SK-N-SH (cell line): ENCODE data around the gene IKZF1. TPM values are rescaled to one million over a fixed set of nuclear protein-coding genes. Genes with fewer than 3 reads are reported as not detected.

Experiments used
- CTCF ChIA-PET: fragments of 300-600, 350-600 bp; formaldehyde crosslinking; extraction: SDS; loops from one replicate; lab custom pipeline; 2021; lab: Yijun Ruan, JAX
- POLR2A ChIA-PET: fragments of 350-600 bp; sonication (Branson Sonifier 250); formaldehyde crosslinking; extraction: SDS; loops from one replicate; lab custom pipeline; 2020; ENCODE audit warnings: antibody characterized with exemption, inconsistent platforms; lab: Yijun Ruan, JAX
- DNase-seq: peaks from one replicate; pipeline ENCODE4 v3.0.0; 2012
- H2AFZ ChIP-seq: fragments of 200-600 bp; sonication (generic); 2 replicates; pipeline ENCODE4 v1.8.1; 2016; ENCODE audit warnings: antibody characterized with exemption, mild to moderate bottlenecking, low read depth
- H3F3A ChIP-seq: fragments of 200-600 bp; sonication (generic); replicated peaks from 2 replicates; pipeline ENCODE3; 2016; ENCODE audit warnings: antibody characterized with exemption, mild to moderate bottlenecking; ENCODE audit not compliant: insufficient read depth
- H3K27ac ChIP-seq, 2 experiments: fragments of 200-500 bp in 1 of 2; fragments of 200-600 bp in 1 of 2; sonication (Bioruptor generic) in 1 of 2; sonication (generic), shearing (Covaris generic) in 1 of 2; 2 replicates each; pipeline versions ENCODE4 v1.5.1 to v1.6.1; 2014 to 2016; ENCODE audit warnings: low read depth in 2 of 2, inconsistent platforms in 1 of 2, low read length in 1 of 2, mild to moderate bottlenecking in 1 of 2, mixed read lengths in 1 of 2
- H3K27me3 ChIP-seq: fragments of 200-600 bp; sonication (generic), shearing (Covaris generic); 2 replicates; pipeline ENCODE4 v1.6.1; 2016; ENCODE audit warnings: mixed run types; ENCODE audit not compliant: insufficient read depth
- H3K36me3 ChIP-seq, 2 experiments: fragments of 200-500 bp in 1 of 2; fragments of 200-600 bp in 1 of 2; sonication (Bioruptor generic) in 1 of 2; sonication (generic) in 1 of 2; replicated peaks in 1 of 2; 2 replicates each; pipeline versions ENCODE3 to v1.5.1; 2014 to 2016; ENCODE audit warnings: low read length in 1 of 2, mild to moderate bottlenecking in 1 of 2; ENCODE audit not compliant: insufficient read depth in 2 of 2, control insufficient read depth in 1 of 2
- H3K4me1 ChIP-seq, 2 experiments: fragments of 200-500 bp in 1 of 2; fragments of 200-600 bp in 1 of 2; sonication (Bioruptor generic) in 1 of 2; sonication (generic), shearing (Covaris generic) in 1 of 2; 2 replicates each; pipeline versions ENCODE4 v1.5.1 to v1.6.1; 2014 to 2016; ENCODE audit warnings: low read depth in 1 of 2, low read length in 1 of 2, mixed run types in 1 of 2; ENCODE audit not compliant: insufficient read depth in 2 of 2, control insufficient read depth in 1 of 2
- H3K4me2 ChIP-seq: fragments of 200-600 bp; sonication (generic), shearing (Covaris generic); 2 replicates; pipeline ENCODE4 v1.6.1; 2017; ENCODE audit warnings: mixed run types
- H3K4me3 ChIP-seq, 2 experiments: fragments of 200-500 bp in 1 of 2; fragments of 200-600 bp in 1 of 2; sonication (Bioruptor generic) in 1 of 2; sonication (generic), shearing (Covaris generic) in 1 of 2; 2 replicates each; pipeline versions ENCODE4 v1.5.1 to v1.8.1; 2014 to 2016; ENCODE audit warnings: low read depth in 2 of 2, inconsistent platforms in 1 of 2, low read length in 1 of 2, mild to moderate bottlenecking in 1 of 2, mixed read lengths in 1 of 2, moderate library complexity in 1 of 2
- H3K79me2 ChIP-seq: fragments of 200-600 bp; sonication (generic); 2 replicates; pipeline ENCODE4 v1.8.1; 2017; ENCODE audit warnings: mild to moderate bottlenecking; ENCODE audit not compliant: insufficient read depth
- H3K9ac ChIP-seq: fragments of 200-600 bp; sonication (generic); 2 replicates; pipeline ENCODE4 v1.6.1; 2017; ENCODE audit warnings: mixed run types
- H3K9me2 ChIP-seq: fragments of 200-600 bp; sonication (generic); 2 replicates; pipeline ENCODE4 v1.6.1; 2017; ENCODE audit warnings: mixed run types
- H3K9me3 ChIP-seq: fragments of 200-600 bp; sonication (generic); 2 replicates; pipeline ENCODE4 v1.6.1; 2017; ENCODE audit warnings: mixed run types, mild to moderate bottlenecking, moderate library complexity
- H4K20me1 ChIP-seq: fragments of 200-600 bp; sonication (generic); 2 replicates; pipeline ENCODE4 v1.6.1; 2017; ENCODE audit warnings: mild to moderate bottlenecking, mixed run types; ENCODE audit not compliant: insufficient read depth
- FOXJ3 ChIP-seq: sonication (generic); formaldehyde crosslinking; IDR thresholded peaks from 2 replicates; pipeline ENCODE4 v1.5.1; 2020; ENCODE audit warnings: mild to moderate bottlenecking, missing genetic modification reagents
- FOXM1 ChIP-seq: IDR thresholded peaks from 2 replicates; pipeline ENCODE4 v1.4.0; 2012; ENCODE audit warnings: low read depth, mild to moderate bottlenecking
- GATA2 ChIP-seq: sonication (generic); formaldehyde crosslinking; IDR thresholded peaks from 2 replicates; pipeline ENCODE4 v1.5.0; 2020; ENCODE audit warnings: mild to moderate bottlenecking, missing genetic modification reagents
- NFIC ChIP-seq: IDR thresholded peaks from 2 replicates; pipeline ENCODE4 v1.4.0; 2012; ENCODE audit warnings: borderline replicate concordance
- NRF1 ChIP-seq: IDR thresholded peaks from 2 replicates; pipeline ENCODE4 v1.6.1; 2012; ENCODE audit warnings: low read depth, mild to moderate bottlenecking, low read length
- RAD21 ChIP-seq: IDR thresholded peaks from 2 replicates; pipeline ENCODE4 v1.6.1; 2012; ENCODE audit warnings: mild to moderate bottlenecking, low read length
- SIN3A ChIP-seq: IDR thresholded peaks from 2 replicates; pipeline ENCODE4 v1.6.1; 2012; ENCODE audit warnings: low read depth, mild to moderate bottlenecking, low read length, moderate library complexity, borderline replicate concordance
- SMC3 ChIP-seq: IDR thresholded peaks from 2 replicates; pipeline ENCODE4 v1.6.1; 2012; ENCODE audit warnings: low read depth, low read length, improper control_type of control experiment
- WGBS: methylation state at CpG from one replicate; pipeline ENCODE4 v1.1.6; 2017; ENCODE audit warnings: low lambda C conversion rate; 5-methylcytosine and 5-hydroxymethylcytosine counted together
- polyA plus RNA-seq, 3 experiments: library from polyadenylated mRNA; depleted of rRNA; stranded (reverse); fragments of >200 nt; gene quantifications; 2 replicates each; pipeline ENCODE4 v1.2.3, GENCODE V29; 2012
- TF ChIP-seq, protein P1 (sequence below): fragments of 150-350 bp; IDR thresholded peaks from 2 replicates; pipeline ENCODE4 v1.6.1; 2017; ENCODE audit warnings: antibody characterized with exemption, low read length, low read depth, borderline replicate concordance
- TF ChIP-seq, protein P2 (sequence below): fragments of 200-600 bp; sonication (generic); IDR thresholded peaks from 2 replicates; pipeline ENCODE4 v1.6.1; 2017; ENCODE audit warnings: antibody characterized with exemption, mild to moderate bottlenecking, moderate library complexity
- TF ChIP-seq, protein P3 (sequence below): IDR thresholded peaks from 2 replicates; pipeline ENCODE4; 2012
- TF ChIP-seq, protein P4 (sequence below): IDR thresholded peaks from 2 replicates; pipeline ENCODE4 v1.4.0; 2012; ENCODE audit warnings: low read depth, borderline replicate concordance

Gene IKZF1
- polyA plus RNA-seq, 1 of the 3 experiments (the other 2 are of a cell fraction) = not detected

DNA sequence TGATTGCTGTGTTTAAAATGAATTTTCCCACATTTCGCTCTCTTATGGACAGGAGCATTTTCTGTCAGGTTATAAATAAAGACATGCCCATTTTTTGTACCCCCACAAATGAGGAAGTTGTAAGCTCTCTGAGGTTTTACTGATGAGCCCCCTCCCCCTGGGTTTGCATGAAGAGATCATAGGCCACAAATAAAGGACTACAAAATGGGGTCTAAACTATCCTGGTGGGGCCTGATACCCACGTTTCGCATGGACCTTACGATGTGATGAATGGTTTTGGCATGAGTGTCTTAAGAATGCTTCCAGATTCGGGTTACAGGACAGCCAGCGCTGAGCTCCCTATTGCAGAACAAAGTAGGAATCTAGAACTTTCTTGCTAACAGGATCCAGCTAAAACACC lies 5.8 kb downstream of the IKZF1 start:
- Histone ChIP-seq H3K4me3 (no peak overlapping the region), H3K9me3 (peaks cover 4% of the 10 kb centered on the region; the same call in 1 of the 2 replicates), H3K4me1 (no peaks in the 10 kb centered on the region; a peak in 1 of 4 replicates), H2AFZ (no peak overlapping the region), H3K27ac (no peak overlapping the region), H3F3A (no peaks in the 10 kb centered on the region), H4K20me1 (no peaks in the 10 kb centered on the region), H3K36me3 (no peaks in the 10 kb centered on the region), H3K79me2 (no peaks in the 10 kb centered on the region), H3K27me3 (peaks cover 4% of the 10 kb centered on the region; the same call in 1 of the 2 replicates), H3K9ac (no peak overlapping the region), H3K9me2 (no peaks in the 10 kb centered on the region), H3K4me2 (no peak overlapping the region)
- POLR2A ChIA-PET = no interaction called here
- no peak for DNase-seq
- CTCF ChIA-PET = interaction anchor here (0.9 to 1.5 kb wide), 3 partner anchors 9 to 108 kb away, joined by 3 to 6 read pairs (median 6); no protein-coding TSS in a partner anchor
- TF ChIP-seq FOXJ3 (CRISPR knock-in tag) (no peak), RAD21 (no peak), SMC3 (no peak), SIN3A (no peak), GATA2 (no peak), NFIC (no peak), NRF1 (no peak), FOXM1 (no peak)
- TF ChIP-seq, protein P1, sequence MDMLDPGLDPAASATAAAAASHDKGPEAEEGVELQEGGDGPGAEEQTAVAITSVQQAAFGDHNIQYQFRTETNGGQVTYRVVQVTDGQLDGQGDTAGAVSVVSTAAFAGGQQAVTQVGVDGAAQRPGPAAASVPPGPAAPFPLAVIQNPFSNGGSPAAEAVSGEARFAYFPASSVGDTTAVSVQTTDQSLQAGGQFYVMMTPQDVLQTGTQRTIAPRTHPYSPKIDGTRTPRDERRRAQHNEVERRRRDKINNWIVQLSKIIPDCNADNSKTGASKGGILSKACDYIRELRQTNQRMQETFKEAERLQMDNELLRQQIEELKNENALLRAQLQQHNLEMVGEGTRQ = no peak
- TF ChIP-seq, protein P2, sequence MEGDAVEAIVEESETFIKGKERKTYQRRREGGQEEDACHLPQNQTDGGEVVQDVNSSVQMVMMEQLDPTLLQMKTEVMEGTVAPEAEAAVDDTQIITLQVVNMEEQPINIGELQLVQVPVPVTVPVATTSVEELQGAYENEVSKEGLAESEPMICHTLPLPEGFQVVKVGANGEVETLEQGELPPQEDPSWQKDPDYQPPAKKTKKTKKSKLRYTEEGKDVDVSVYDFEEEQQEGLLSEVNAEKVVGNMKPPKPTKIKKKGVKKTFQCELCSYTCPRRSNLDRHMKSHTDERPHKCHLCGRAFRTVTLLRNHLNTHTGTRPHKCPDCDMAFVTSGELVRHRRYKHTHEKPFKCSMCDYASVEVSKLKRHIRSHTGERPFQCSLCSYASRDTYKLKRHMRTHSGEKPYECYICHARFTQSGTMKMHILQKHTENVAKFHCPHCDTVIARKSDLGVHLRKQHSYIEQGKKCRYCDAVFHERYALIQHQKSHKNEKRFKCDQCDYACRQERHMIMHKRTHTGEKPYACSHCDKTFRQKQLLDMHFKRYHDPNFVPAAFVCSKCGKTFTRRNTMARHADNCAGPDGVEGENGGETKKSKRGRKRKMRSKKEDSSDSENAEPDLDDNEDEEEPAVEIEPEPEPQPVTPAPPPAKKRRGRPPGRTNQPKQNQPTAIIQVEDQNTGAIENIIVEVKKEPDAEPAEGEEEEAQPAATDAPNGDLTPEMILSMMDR = no peak
- TF ChIP-seq, protein P3, sequence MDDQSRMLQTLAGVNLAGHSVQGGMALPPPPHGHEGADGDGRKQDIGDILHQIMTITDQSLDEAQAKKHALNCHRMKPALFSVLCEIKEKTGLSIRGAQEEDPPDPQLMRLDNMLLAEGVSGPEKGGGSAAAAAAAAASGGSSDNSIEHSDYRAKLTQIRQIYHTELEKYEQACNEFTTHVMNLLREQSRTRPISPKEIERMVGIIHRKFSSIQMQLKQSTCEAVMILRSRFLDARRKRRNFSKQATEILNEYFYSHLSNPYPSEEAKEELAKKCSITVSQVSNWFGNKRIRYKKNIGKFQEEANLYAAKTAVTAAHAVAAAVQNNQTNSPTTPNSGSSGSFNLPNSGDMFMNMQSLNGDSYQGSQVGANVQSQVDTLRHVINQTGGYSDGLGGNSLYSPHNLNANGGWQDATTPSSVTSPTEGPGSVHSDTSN = no peak
- TF ChIP-seq, protein P4, sequence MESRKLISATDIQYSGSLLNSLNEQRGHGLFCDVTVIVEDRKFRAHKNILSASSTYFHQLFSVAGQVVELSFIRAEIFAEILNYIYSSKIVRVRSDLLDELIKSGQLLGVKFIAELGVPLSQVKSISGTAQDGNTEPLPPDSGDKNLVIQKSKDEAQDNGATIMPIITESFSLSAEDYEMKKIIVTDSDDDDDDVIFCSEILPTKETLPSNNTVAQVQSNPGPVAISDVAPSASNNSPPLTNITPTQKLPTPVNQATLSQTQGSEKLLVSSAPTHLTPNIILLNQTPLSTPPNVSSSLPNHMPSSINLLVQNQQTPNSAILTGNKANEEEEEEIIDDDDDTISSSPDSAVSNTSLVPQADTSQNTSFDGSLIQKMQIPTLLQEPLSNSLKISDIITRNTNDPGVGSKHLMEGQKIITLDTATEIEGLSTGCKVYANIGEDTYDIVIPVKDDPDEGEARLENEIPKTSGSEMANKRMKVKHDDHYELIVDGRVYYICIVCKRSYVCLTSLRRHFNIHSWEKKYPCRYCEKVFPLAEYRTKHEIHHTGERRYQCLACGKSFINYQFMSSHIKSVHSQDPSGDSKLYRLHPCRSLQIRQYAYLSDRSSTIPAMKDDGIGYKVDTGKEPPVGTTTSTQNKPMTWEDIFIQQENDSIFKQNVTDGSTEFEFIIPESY = no peak
- 38% methylated on average over 6 of the region's 6 CpGs for WGBS
